Stimulated activated CD8-positive, alpha-beta memory T cell treated with anti-CD3 and anti-CD28 coated beads, Interleukin-15, amount 100 ng/mL, for 24 hours (primary cell): ENCODE measurements around the gene USH1G.
A peak's percentile ranks its signal among the peaks of the same experiment; 100 is the strongest.
"Not testable (repeated sequence)": the region's sequence is repeated elsewhere in the genome, so short reads cannot be mapped to it uniquely, and the experiment has no call there.

Experiments used
- DNase-seq: peaks from one replicate; pipeline ENCODE4 v3.0.0-alpha.2; 2020; ENCODE audit warnings: low read depth

Gene USH1G

DNA sequence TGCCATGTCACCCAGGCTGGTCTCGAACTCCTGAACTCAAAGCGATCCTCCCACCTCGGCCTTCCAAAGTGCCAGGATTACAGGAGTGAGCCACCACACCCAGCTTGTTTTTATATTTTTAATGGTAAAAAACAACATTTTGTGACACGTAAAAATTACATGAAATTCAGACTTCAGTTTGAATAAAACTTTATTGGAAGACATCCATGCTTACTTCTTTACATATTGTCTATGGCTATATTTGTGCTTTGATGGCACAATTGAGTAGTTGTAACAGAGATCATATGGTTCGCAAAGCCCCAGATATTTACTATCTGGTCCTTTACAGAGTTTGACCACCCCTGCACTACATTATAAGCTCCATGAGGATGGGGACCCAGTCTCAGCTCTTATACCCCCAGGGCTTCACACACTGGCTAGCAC, 48.4 kb downstream of the USH1G start:
- DNase-seq: no peak

GRCh38 chr17:74873874-74874614, 49.0 kb downstream of the USH1G start:
- no peak for DNase-seq

GRCh38 chr17:74873037-74873873, 49.8 kb downstream of the USH1G start:
- DNase-seq: peak; percentile 97

GRCh38 chr17:74872313-74873036, 50.6 kb downstream of the USH1G start, which contains the start of gene FDXR:
TSS of gene FDXR (minus strand) at chr17:74872994. CDS start at chr17:74872944, 50 bp downstream.
- no peak for DNase-seq

DNA sequence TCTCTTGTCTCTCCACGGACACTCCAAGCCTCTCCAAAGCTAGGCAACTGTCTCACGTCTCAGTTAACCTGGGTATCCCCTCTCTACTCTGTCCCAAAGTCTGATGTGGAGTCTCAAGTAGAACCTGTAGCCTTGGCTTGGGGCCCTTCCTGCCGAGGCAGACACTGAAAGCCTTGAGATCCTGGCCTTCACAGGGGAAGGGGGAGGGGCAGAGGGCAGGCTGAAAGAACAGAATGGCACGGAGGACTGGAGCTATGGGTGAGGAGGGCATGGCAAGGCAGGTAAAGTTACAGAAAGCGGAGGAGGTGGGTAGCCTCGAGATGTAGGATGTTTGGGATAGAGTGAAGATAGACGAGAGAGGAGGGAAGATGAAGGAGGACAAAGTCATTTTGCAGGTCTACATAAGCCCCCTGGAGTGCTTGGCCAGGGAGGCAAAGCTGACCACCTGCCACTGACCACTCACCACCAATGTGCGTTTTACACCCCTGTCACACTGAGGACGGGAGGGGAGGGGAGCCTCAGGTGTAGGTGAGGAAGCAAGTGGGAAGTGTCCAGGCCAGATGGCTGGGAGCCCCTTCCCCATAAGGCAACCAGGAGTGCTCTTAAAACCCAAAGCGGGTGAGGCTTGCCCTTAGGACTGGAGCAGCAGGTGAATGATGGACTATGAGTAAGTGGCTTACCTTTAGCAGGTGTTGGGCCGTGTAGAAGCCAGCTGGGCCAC, 51.5 kb downstream of the USH1G start:
- no peak for DNase-seq

GRCh38 chr17:74870512-74870911, 52.5 kb downstream of the USH1G start:
- DNase-seq: no peak

GRCh38 chr17:74870028-74870427, 53.0 kb downstream of the USH1G start:
- not testable (repeated sequence) for DNase-seq

DNA sequence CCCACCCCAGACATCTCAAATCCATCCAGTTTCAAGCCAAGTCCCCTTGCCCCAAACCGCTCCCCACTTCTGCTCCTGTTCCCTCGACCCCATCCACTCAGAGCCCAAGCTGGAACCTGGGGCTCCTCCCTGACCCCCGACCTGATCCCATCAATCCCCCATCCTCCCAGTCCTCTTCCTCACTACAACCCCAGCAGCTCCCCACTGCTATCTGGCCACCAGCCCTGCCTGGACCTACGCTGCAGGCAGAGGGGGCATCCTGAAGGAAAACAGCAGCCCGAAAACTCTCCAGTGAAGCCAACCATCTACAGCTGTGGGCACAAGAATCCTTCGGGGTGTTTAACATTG, 54.2 kb downstream of the USH1G start:
- no peak for DNase-seq

GRCh38 chr17:74868251-74868907, 54.7 kb downstream of the USH1G start:
- DNase-seq: no peak

GRCh38 chr17:74866198-74866835, 56.7 kb downstream of the USH1G start:
- no peak for DNase-seq
